SIG-M5 treated with dmso at 0.1 percent for 504 hours (cell line): Measurements from ENCODE around the gene OR4M1.
A peak's percentile ranks its signal among the peaks of the same experiment; 100 is the strongest.
"Not testable (repeated sequence)": the region's sequence is repeated elsewhere in the genome, so short reads cannot be mapped to it uniquely, and the experiment has no call there.

ENCODE experiments used
- DNase-seq: peaks from one replicate; lab custom pipeline; 2025; ENCODE audit not compliant: unreplicated experiment; lab: John Stamatoyannopoulos, UW

The OR4M1 gene, protein sequence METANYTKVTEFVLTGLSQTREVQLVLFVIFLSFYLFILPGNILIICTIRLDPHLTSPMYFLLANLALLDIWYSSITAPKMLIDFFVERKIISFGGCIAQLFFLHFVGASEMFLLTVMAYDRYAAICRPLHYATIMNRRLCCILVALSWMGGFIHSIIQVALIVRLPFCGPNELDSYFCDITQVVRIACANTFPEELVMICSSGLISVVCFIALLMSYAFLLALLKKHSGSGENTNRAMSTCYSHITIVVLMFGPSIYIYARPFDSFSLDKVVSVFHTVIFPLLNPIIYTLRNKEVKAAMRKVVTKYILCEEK

DNA sequence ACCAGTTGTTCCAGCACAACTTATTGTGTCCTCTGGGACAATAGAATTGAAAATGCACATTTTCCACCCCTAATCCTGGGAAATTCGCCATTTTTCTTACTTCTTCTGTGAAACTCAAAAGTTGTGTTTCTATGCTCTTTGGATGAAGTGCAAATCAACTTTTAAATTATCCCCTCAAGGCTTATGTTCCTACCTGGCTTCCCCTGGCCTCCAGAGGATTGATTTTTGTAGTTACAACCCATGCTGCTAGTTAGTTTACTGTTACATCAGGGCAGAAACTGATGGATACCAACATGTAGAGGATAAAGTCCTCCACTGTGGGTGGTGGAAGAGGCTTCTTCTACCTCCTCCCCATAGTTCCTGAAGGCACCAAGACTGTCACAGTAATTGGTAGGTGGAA is at the start of gene OR4M1:
TSS of gene OR4M1 (plus strand) at position 301 of the 400 bp plus-strand sequence. CDS start 6,819 bp downstream, outside the sequence.
- not testable (repeated sequence) for DNase-seq

DNA sequence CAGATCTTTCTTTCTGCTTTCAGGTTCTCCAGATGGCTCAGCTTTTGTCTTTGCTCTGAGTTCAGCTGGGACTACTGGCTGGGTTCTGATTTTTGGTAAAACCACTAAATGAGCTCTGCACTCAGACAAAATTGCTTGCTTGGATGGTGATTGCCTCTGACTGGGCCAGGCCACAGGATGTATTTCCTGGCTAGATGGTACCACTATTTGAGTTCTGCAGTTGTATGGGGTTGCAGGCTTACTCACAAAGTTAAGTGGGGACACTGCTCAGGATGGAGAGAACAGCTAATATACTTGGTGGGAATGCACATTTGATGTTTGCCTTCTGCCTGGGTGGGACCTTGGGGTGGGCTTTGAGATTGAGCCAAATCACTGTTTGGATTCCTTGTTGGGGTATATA is 43.9 kb upstream of the OR4M1 start:
- DNase-seq, result no peak

DNA sequence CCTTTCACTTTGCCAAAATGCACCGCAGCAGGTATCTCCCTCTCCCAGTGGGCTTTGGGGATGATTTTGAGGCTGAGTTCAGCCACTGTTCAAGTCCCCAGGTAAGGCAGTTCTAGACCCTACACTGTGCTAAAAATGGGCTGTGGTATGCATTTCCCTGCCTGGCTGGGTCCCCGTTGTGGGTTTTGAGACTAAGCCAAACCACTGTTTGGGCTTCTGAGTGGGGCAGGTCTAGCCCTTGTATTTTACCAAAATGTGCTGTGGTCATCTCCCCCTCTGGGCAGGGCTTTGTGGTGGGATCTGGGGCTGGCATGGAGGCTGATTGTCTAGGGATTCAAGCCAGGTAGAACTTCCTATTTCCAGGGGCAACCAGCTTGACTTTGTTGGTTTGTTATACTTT is 43.5 kb upstream of the OR4M1 start:
- DNase-seq, result no peak

DNA sequence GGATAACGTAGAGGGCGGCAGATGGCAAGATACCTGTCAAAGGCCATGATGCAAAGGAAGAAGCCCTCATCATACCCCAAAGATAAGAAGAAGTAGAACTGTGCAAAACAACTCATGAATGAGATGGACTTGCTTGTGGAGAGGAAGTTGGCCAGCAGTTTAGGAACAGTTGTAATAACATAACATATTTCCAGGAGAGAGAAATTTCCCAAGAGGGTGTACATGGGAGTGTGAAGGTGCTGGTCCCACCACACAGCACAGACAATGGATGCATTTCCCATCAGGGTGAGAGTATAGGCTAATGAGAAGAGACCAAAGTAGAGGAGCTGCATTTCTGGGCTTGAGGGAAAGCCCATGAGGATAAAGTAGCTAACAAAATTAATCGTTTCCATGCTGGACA is 39.4 kb upstream of the OR4M1 start:
- DNase-seq, result not testable (repeated sequence)

DNA sequence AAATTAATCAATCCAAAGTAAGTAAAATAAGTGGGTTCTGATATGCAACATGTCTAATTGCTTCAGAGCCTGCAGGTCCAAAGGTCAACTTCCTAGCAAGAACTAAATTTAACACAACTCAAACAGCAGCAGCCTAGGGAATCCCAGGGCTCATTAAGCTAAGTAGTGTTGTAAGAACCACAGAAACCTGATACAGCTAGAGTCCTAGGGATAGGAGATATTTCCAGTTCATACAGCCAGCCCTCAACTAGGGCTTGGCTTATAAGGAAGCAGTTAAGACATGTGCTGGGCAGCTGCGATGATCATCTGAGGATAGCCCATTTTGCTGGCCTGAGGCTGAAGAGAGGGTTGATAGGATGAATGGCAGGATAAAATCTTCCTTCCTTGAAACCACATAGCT is 30.0 kb upstream of the OR4M1 start, which contains the start of gene OR4Q3:
TSS of gene OR4Q3 (plus strand) at position 316 of the 400 bp plus-strand sequence.
- no peak for DNase-seq

DNA sequence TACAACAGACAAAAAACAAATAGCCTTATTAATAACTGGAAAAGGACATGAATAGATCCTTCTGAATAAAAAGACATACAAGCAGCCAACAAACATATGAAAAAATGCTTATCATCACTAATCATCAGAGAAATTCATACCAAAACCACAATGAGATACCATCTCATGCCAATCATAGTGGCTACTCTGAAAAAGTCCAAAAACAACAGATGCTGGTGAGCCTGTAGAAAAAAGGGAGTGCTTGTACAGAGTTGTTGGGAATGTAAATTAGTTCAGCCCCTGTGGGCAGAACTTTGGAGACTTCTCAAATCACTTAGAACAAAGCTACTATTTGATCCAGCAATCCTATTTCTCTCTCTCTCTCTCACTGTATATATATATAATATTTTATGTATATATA is 21.0 kb upstream of the OR4M1 start:
- DNase-seq, result not testable (repeated sequence)

DNA sequence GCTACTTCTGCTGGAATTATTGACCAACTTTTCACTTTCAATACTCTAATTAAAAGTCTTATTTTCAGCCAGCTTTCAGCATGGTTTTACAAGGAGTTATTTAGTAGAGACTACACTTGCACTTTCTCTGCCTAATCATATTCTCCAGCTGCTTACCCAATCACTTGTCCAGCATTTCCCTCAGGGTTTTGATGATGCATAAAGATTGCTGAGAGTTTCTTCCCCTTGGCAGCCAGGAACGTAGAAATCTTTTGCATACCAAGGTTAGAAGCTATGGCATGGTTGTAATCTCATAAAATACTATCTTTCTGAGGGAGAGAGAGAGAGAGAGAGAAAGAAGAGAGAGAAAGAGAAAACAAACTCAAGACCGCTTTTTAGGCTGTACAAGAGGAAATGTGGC is 19.1 kb upstream of the OR4M1 start:
- no peak for DNase-seq

DNA sequence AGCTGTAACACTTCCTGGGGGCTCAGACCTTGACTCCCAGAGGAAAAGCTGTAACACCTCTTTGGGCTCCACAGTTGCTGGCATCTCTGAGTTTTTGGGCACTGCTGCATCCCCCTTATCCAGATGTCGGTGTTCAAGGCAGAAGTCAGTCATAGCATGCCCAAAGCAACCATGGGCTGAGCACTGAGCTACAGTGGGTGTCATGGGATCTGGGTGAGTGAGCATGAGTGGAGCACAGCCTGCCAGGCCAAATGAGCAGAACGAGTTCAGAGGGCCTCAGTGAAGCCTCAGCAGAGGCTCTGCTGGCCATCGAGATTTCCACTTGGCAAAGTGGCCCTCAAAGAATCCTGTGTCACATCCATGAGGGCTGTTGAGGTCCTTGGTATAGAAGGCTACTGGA is 1.8 kb upstream of the OR4M1 start:
- not testable (repeated sequence) for DNase-seq

DNA sequence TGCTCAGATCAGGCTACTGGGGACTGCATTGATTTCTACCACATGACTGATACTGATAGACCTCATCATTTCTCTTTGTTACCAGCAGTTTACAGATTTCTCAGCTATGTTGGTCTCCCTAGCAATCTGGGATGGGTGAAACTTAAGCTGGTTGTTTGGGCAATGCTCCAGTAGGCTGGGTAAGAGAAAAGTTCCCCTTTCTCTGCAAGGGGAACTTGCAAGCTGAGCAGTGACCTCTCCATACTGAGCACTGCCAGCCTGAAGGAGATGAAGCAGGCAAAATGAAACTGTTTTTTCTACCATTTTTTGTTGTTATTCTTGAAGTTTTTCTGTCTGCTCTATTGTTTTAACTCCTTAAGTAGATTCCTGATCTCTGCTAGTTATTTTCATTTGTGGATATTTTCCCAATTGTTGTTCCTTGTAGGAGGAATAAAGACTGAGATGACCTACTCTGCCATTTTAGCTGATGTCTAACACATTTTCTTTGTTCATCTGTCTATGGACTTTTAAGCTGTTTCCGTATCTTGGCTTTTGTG is 1.3 kb upstream of the OR4M1 start:
- peak; percentile 59 for DNase-seq

DNA sequence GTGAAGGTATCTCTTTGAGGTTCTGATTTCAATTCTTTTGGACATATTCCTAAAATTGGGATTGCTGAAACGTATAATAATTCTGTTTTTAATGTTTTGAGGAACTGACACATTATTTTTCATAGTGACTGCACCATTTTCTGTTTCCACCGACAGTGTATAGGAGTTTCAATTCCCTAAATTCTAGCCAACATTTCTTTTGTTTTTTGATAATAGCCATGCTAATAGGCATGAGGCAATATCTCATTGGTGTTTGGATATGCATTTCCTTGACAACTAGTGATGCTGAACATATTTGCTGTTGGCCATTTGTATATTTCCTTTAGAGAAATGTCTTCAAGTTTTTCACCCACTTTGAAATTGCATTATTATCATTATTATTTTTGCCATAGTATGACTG is 850 bp upstream of the OR4M1 start:
- peak; percentile 81 for DNase-seq

DNA sequence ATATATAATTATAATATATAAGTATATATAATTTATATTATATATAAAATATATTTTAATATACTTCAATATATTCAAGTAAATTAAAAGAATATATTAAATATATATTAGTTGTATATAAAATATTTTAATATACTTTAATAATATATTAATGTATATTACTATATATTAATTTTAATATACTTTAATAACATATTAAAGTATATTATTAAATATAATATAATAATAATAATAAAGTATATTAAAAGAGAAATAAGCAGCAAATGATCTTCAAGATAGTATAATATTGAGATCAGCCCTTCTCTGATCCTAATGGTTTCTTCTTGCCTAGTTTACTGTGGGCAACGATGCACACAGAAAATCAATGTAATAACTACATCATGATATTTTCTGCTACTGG is 2.3 kb downstream of the OR4M1 start:
- no peak for DNase-seq

DNA sequence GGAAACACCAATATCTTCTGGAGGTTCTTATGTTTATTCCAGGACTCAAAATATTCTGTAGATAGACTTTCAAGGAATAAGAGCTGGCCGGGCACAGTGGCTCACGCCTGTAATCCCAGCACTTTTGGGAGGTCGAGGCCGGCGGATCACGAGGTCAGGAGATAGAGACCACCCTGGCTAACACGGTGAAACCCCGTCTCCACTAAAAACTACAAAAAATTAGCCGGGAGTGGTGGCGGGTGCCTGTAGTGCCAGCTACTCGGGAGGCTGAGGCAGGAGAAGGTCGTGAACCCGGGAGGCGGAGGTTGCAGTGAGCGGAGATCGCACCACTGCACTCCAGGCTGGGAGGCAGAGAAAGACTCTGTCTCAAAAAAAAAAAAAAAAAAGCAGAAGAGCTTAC is 12.5 kb downstream of the OR4M1 start:
- not testable (repeated sequence) for DNase-seq

DNA sequence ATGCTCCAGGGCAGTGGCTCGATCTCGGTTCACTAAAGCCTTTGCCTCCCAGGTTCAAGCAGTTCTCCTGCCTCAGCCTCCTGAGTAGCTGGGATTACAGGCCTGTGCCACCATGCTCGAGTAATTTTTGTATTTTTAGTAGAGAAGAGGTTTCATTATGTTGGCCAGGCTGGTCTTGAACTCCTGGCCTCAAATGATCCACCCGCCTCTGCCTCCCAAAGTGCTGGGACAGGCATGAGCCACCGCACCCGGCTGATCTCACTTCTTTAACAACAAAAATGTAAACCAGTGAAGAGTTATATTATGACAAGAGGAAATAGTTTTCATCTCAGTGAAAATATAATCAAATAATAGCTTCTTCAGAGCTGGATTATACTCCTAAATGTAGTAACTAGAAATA is 14.0 kb downstream of the OR4M1 start:
- DNase-seq, result not testable (repeated sequence)

DNA sequence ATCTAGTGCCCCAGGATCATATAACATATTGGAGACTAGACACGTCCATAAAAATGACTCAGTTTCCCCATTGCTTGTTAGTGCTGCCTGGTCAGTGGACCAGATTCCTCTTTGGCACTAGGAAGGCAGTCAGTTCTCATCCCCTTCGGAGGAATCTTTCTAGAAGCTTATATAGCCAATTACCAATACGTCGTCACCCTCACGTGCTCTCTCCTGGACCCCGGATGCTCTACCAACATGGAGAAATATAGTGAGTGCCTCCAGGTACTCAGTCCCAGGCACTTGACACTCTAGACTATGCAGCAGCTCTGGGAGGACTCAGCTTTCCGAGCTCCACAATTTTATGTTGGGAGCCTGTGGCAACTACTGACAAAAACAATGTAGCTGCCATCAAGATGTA is 14.8 kb downstream of the OR4M1 start:
- DNase-seq, result not testable (repeated sequence)

DNA sequence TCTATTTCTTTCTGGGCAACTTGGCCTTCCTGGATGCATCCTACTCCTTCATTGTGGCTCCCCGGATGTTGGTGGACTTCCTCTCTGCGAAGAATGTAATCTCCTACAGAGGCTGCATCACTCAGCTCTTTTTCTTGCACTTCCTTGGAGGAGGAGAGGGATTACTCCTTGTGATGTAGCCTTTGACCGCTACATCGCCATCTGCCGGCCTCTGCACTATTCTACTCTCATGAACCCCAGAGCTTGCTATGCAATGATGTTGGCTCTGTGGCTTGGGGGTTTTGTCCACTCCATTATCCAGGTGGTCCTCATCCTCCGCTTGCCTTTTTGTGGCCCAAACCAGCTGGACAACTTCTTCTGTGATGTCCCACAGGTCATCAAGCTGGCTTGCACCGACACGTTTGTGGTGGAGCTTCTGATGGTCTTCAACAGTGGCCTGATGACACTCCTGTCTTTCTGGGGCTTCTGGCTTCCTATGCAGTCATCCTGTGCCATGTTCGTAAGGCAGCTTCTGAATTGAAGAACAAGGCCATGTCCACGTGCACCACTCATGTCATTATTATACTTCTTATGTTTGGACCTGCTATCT is 23.3 kb downstream of the OR4M1 start:
- DNase-seq, result not testable (repeated sequence)

DNA sequence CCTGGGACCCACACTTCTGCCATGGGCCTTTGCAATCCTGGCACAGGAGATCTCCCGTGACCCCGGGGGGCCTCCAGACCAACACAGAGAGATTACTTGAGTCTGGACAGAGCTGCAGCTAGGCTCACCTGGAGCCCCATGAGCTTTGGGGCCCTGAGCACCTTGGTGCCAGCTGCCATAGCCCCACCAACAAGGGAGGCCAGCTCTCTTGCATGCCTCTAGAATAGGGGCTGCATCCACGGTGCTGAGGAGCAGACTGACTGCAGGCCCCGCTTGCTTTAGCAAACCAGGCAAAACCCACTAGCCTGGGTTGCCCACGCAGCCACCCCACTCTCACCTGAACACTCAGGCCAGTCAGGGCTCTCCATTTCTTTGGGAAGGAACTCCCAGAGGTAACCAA is 26.6 kb downstream of the OR4M1 start:
- no peak for DNase-seq

DNA sequence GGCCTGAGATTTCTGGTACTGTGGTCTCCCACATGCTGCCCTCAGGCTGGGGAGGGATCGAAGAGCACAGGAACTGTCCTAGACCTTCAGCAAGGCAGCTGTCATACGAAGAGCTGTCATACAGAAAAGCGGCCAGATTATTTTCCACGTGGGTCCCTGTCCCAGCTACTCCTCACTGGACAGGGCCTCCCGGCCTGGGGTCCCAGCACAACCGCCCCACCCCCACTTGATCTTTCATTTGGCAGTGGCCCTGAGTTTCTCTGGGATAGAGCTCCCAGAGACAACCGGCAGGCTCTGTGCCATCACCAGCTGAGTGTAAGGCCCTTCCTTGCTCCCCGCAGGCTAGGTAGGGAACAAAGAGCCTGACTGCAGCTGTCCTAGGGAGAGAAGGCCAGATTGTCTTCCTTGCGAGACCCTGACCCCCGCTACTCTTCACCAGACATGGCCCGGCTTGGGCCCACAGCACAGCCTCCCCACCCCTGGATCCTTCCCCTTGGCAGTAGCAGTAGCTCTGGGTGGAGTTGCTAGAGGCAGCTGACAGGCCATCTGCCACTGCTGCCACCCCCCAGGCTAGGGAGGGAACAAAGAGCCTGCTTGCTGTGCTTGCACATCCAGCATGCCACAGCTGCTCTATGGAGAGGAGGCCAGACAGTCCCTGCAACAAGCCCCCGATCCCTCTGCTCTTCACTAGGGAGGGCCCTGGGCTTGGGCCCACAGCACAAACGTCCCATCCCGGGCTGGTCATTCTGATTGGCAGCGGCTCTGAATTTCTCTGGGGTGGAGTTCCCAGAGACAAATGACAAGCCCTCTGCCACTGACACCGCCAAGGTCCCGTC is 27.2 kb downstream of the OR4M1 start:
- no peak for DNase-seq

DNA sequence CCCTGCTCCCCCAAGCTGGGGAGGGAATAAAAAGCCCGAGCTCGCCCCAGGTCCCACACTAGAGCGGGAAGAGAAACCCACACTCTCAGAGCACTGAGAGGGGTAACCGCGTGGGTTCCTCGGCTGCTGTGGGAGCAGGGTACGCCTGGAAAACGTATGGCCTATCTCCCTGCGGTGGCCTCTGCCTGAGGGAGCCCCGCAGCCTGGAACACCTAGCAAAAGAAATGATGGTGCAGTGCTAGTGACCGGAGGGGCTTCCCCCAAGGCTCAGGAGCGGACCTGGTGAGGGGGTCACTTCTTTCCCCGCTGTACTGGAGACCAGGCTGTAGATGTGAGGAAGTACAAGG is 27.8 kb downstream of the OR4M1 start:
- DNase-seq, result no peak

DNA sequence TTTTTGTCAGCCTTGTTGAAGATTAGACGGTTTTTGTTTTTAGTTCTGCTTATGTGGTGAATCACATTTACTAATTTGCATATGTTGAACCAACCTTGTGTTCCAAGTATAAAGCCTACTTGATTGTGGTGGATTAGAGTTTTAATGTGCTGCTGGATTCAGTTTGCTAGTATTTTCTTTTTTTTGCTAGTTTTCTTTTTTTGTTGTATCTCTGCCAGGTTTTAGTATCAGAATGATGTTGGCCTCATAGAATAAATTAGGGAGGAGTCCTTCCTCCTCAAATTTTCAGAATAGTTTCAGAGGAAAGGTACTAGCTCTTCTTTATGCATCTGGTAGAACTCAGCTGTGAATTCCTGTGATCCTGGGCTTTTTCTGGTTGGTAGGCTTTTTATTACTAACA is 30.2 kb downstream of the OR4M1 start, which contains the start of gene OR4N2:
TSS of gene OR4N2 (plus strand) at position 301 of the 400 bp plus-strand sequence. CDS start 23,679 bp downstream, outside the sequence.
- not testable (repeated sequence) for DNase-seq

DNA sequence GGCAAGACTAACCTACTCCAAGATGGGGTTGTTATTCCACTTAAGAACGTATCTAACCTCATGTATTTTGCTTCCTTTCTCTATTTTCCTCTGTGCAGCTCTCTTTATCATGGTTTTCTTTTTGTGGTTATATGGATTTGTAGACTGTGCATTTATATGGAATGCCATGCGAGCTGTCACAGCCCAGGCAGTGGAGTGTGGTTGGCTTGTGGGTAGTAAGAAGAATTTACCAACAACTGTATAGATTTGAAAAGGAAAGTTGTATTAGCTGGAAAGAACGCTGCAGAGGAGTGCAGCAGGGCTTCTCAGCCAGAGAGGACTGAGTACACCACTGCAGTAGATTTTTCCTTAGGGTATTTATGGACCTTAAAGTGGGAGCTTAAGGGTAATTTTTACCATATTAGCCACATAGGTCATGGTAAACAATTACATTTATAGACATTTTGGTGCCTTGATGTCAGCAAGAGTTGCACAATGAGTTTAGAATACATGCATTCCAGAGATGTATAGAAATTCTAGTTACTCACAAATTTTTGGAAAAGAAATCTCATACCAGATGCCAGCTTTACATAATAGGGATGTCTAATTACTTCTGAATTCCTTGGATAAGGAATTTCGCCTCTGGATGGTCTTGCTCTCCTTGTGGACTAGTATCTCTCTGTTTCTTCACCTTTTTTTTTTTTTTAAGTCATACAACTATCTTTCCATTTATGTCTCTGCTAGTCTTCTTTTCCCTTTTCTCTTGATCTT is 40.0 kb downstream of the OR4M1 start:
- not testable (repeated sequence) for DNase-seq

DNA sequence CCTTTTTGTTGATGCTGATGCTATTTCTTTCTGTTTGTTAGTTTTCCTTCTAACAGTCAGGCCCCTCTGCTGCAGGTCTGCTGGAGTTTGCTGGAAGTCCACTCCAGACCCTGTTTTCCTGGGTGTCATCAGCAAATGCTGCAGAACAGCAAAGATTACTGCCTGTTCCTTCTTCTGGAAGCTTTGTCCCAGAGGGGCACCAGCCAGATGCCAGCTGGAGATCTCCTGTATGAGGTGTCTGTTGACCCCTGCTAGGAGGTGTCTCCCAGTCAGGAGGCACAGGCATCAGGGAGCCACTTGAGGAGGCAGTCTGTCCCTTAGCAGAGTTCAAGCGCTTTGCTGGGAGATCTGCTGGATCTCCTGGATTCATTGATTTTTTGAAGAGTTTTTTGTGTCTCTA is 46.6 kb downstream of the OR4M1 start:
- not testable (repeated sequence) for DNase-seq
